GM18907 (cell line): ENCODE results near the gene CALN1.

Experiments used
- ATAC-seq: cut with Tn5 transposase; IDR thresholded peaks from one replicate; pipeline ENCODE4 v1.9.1; 2021; ENCODE audit warnings: mild to moderate bottlenecking, moderate library complexity; ENCODE audit not compliant: unreplicated experiment

The CALN1 gene

GRCh38 chr7:72326811-72327210, 85.3 kb downstream of the CALN1 start:
- ATAC-seq, result no peak

- no peak for ATAC-seq
Observed at GRCh38 chr7:72326365-72326764, 85.8 kb downstream of the CALN1 start.

GRCh38 chr7:72325561-72325960, 86.6 kb downstream of the CALN1 start:
- ATAC-seq, result no peak

GRCh38 chr7:72321637-72322036, 90.5 kb downstream of the CALN1 start:
- ATAC-seq, result no peak

- no peak for ATAC-seq
Observed at GRCh38 chr7:72321081-72321480, 91.1 kb downstream of the CALN1 start.

GRCh38 chr7:72317341-72317740, 94.8 kb downstream of the CALN1 start:
- no peak for ATAC-seq

GRCh38 chr7:72316148-72316547, 96.0 kb downstream of the CALN1 start:
- ATAC-seq, result no peak

GRCh38 chr7:72313906-72314305, 98.2 kb downstream of the CALN1 start:
- no peak for ATAC-seq

GRCh38 chr7:72310301-72310700, 101.8 kb downstream of the CALN1 start:
- no peak for ATAC-seq

- ATAC-seq, result no peak
Observed at GRCh38 chr7:72309476-72309875, 102.7 kb downstream of the CALN1 start.

- no peak for ATAC-seq
Observed at GRCh38 chr7:72308986-72309385, 103.2 kb downstream of the CALN1 start.

GRCh38 chr7:72307566-72307965, 104.6 kb downstream of the CALN1 start:
- no peak for ATAC-seq

GRCh38 chr7:72298912-72299311, 113.2 kb downstream of the CALN1 start:
- no peak for ATAC-seq

- no peak for ATAC-seq
Observed at GRCh38 chr7:72298091-72298490, 114.0 kb downstream of the CALN1 start.

- ATAC-seq, result no peak
Observed at GRCh38 chr7:72297636-72298035, 114.5 kb downstream of the CALN1 start.

GRCh38 chr7:72292794-72293193, 119.3 kb downstream of the CALN1 start:
- ATAC-seq, result no peak

GRCh38 chr7:72292118-72292517, 120.0 kb downstream of the CALN1 start:
- no peak for ATAC-seq

GRCh38 chr7:72286519-72286918, 125.6 kb downstream of the CALN1 start:
- ATAC-seq, result no peak

- no peak for ATAC-seq
Observed at GRCh38 chr7:72283309-72283708, 128.8 kb downstream of the CALN1 start.

- ATAC-seq, result no peak
Observed at GRCh38 chr7:72281308-72281707, 130.8 kb downstream of the CALN1 start.

GRCh38 chr7:72279203-72279602, 132.9 kb downstream of the CALN1 start:
- ATAC-seq, result no peak

- ATAC-seq, result no peak
Observed at GRCh38 chr7:72278550-72278949, 133.6 kb downstream of the CALN1 start.

- ATAC-seq, result no peak
Observed at GRCh38 chr7:72275382-72276070, 136.6 kb downstream of the CALN1 start.
